NCI-H1092 treated with DMSO at 0.1 percent for 48 hours (cell line): Measurements from ENCODE around the gene CFAP141.
"Not testable (repeated sequence)": the region's sequence is repeated elsewhere in the genome, so short reads cannot be mapped to it uniquely, and the experiment has no call there.

Experiments used
- DNase-seq: peaks from one replicate; lab custom pipeline; 2025; lab: John Stamatoyannopoulos, UW

The CFAP141 gene

GRCh38 chr1:154208677-154209388 lies 2.7 kb upstream of the CFAP141 start:
- DNase-seq: no peak

GRCh38 chr1:154207262-154207661 lies 1.1 kb upstream of the CFAP141 start:
- no peak for DNase-seq

- DNase-seq: not testable (repeated sequence)
Measured at GRCh38 chr1:154205778-154206177, 355 bp downstream of the CFAP141 start.

GRCh38 chr1:154199563-154199879 lies 6.6 kb downstream of the CFAP141 start:
- DNase-seq: no peak

GRCh38 chr1:154198756-154199562 lies 7.2 kb downstream of the CFAP141 start:
- DNase-seq: peak; percentile 62

- DNase-seq: peak; percentile 26
Measured at GRCh38 chr1:154193821-154194220, 12.3 kb downstream of the CFAP141 start.

GRCh38 chr1:154192476-154192875 lies 13.7 kb downstream of the CFAP141 start:
- DNase-seq: no peak

- no peak for DNase-seq
Measured at GRCh38 chr1:154191990-154192461, 14.1 kb downstream of the CFAP141 start, which contains the start of gene TPM3. TSS of gene TPM3 (minus strand) at chr1:154192100. CDS start at chr1:154192018, 82 bp downstream.

GRCh38 chr1:154190550-154190949 lies 15.6 kb downstream of the CFAP141 start:
- DNase-seq: no peak

GRCh38 chr1:154186852-154187501 lies 19.2 kb downstream of the CFAP141 start:
- peak; percentile 10 for DNase-seq

GRCh38 chr1:154186177-154186576 lies 20.0 kb downstream of the CFAP141 start:
- peak; percentile 75 for DNase-seq

GRCh38 chr1:154183046-154183915 lies 22.9 kb downstream of the CFAP141 start:
- DNase-seq: peak; percentile 99

- DNase-seq: peak; percentile 35
Measured at GRCh38 chr1:154182344-154183045, 23.6 kb downstream of the CFAP141 start.

GRCh38 chr1:154181944-154182343 lies 24.2 kb downstream of the CFAP141 start:
- DNase-seq: no peak

- DNase-seq: no peak
Measured at GRCh38 chr1:154179946-154180687, 26.0 kb downstream of the CFAP141 start.

- DNase-seq: no peak
Measured at GRCh38 chr1:154178911-154179811, 27.0 kb downstream of the CFAP141 start.

GRCh38 chr1:154178013-154178412 lies 28.1 kb downstream of the CFAP141 start:
- no peak for DNase-seq

GRCh38 chr1:154176337-154176736 lies 29.8 kb downstream of the CFAP141 start:
- DNase-seq: no peak

- no peak for DNase-seq
Measured at GRCh38 chr1:154174654-154175053, 31.5 kb downstream of the CFAP141 start.
